Measurements from ENCODE around the gene DNAJC3. TPM values are rescaled to one million over a fixed set of nuclear protein-coding genes. Genes with fewer than 3 reads are reported as not detected.

The DNAJC3 gene
- total and polyA plus RNA-seq, 2 of the 8 experiments (the other 6 are each of a cell fraction or from before 2014, with no cell fraction given) = 4.3 to 24.1 TPM

- Histone ChIP-seq H3K4me1 (replicated peaks in 1 of 4; ENCODE audit: control insufficient read depth in 3 of 4, insufficient read depth in 4 of 4, low read length in 3 of 4) (0 out of 7 replicates have a peak, but pooled peaks cover 0 to 4% (median 0%) of the 10 kb centered on the region in 4 experiments), H4K8ac (ENCODE audit: extremely low read depth, insufficient read depth, low read length) (no peak overlapping the region), H3K27ac (ENCODE audit: low read depth, low read length) (no peak overlapping the region), H2BK12ac (ENCODE audit: low read depth, low read length) (no peak overlapping the region), H3K79me1 (ENCODE audit: low read depth, low read length) (no peaks in the 10 kb centered on the region), H2BK120ac (replicated peaks; ENCODE audit: low read depth, low read length) (no peak overlapping the region), H4K20me1 (replicated peaks in 1 of 2; ENCODE audit: control insufficient read depth in 1 of 2, insufficient read depth in 2 of 2, low read length in 2 of 2) (no peaks in the 10 kb centered on the region), H3K14ac (ENCODE audit: insufficient read length) (no peak overlapping the region), H4K91ac (replicated peaks; ENCODE audit: insufficient read length, low read length) (no peak overlapping the region), H3K18ac (ENCODE audit: extremely low read depth, low read length) (no peak overlapping the region), H2BK20ac (ENCODE audit: low read length) (no peak overlapping the region), H3K56ac (replicated peaks; ENCODE audit: insufficient read length, low read depth, low read length) (no peak overlapping the region), H3K4me3 (ENCODE audit: extremely low read depth in 1 of 4, insufficient read depth in 2 of 4, low read depth in 3 of 4, low read length in 4 of 4) (no peak overlapping the region), H3K9ac (replicated peaks in 1 of 4; ENCODE audit: extremely low read depth in 1 of 4, low read depth in 3 of 4, low read length in 3 of 4) (no peak overlapping the region), H3K4ac (replicated peaks; ENCODE audit: insufficient read length, low read depth, low read length) (no peak overlapping the region), H3K23ac (ENCODE audit: insufficient read length) (no peak overlapping the region), H3K23me2 (ENCODE audit: low read depth, low read length) (no peaks in the 10 kb centered on the region), H2AFZ (ENCODE audit: low read length) (no peak overlapping the region), H4K5ac (ENCODE audit: insufficient read length, low read depth, low read length) (no peak overlapping the region), H2BK5ac (ENCODE audit: low read depth, low read length) (no peak overlapping the region), H2AK5ac (ENCODE audit: low read depth, low read length) (no peak overlapping the region), H3K36me3 (ENCODE audit: control insufficient read depth in 2 of 4, insufficient read depth in 4 of 4, low read length in 3 of 4) (no peaks in the 10 kb centered on the region), H3K4me2 (ENCODE audit: insufficient read depth in 1 of 2, low read depth in 2 of 2, low read length in 2 of 2) (no peak overlapping the region), H2BK15ac (ENCODE audit: low read length) (no peak overlapping the region), H3K9me3 (ENCODE audit: insufficient read depth in 2 of 2, low read depth in 1 of 2, low read length in 1 of 2) (0 out of 4 replicates have a peak, but pooled peaks cover 0 to 4% of the 10 kb centered on the region in 2 experiments), H3K27me3 (replicated peaks in 1 of 4; ENCODE audit: control insufficient read depth in 3 of 4, extremely low read depth in 1 of 4, insufficient read depth in 3 of 4, low read length in 3 of 4) (no peaks in the 10 kb centered on the region), H3K79me2 (ENCODE audit: control insufficient read depth in 1 of 2, insufficient read depth in 2 of 2, low read length in 2 of 2) (no peaks in the 10 kb centered on the region)
- FAIRE-seq = no peak
- no peak for DNase-seq (ENCODE audit: low read depth in 1 of 2, low spot score in 2 of 2)
- CTCF ChIA-PET (ENCODE audit: partially characterized antibody) = interaction anchor here (0.8 to 1.5 kb wide), 4 partner anchors 29 to 461 kb away, joined by 3 to 4 read pairs (median 3); no protein-coding TSS in a partner anchor
- POLR2A ChIA-PET (ENCODE audit: partially characterized antibody) = interaction anchor here (0.9 kb wide), 2 partner anchors 9 to 11 kb away, joined by 3 read pairs; no protein-coding TSS in a partner anchor
- TF ChIP-seq TCF12 (IDR thresholded peaks at IDR 0.05; ENCODE audit: low read depth, low read length) (no peak), CTBP2 (IDR thresholded peaks at IDR 0.05; ENCODE audit: borderline replicate concordance, insufficient read depth, insufficient read length, low read length) (no peak), ATF3 (IDR thresholded peaks at IDR 0.05; ENCODE audit: insufficient read depth, low read depth, low read length) (no peak), MAFK (IDR thresholded peaks at IDR 0.05; ENCODE audit: low read depth, low read length) (no peak)
- WGBS, 2 experiments (ENCODE audit: extremely low coverage in 1 of 2, insufficient coverage in 1 of 2, insufficient read length in 1 of 2, insufficient replicate concordance in 2 of 2, low coverage in 1 of 2, low lambda C conversion rate in 2 of 2, missing lambda C conversion rate in 1 of 2) = 80% methylated on average over 1 of the region's 1 CpG; no CpG with 5 or more reads in 1 of the 2 experiments
Observed at GRCh38 chr13:95652244-95652764, 24.6 kb upstream of the DNAJC3 start.
